Measurements from ENCODE around the gene RAPGEF6.
"Not testable (repeated sequence)": the region's sequence is repeated elsewhere in the genome, so short reads cannot be mapped to it uniquely, and the experiment has no call there.

RAPGEF6 gene

GRCh38 chr5:131639148-131639547 is 4.1 kb upstream of the RAPGEF6 start:
- DNase-seq: no peak

GRCh38 chr5:131637694-131638093 is 2.7 kb upstream of the RAPGEF6 start:
- DNase-seq: no peak

- no peak for DNase-seq
Observed at GRCh38 chr5:131635684-131636572, 899 bp upstream of the RAPGEF6 start.

- DNase-seq: peak; percentile 41
Observed at GRCh38 chr5:131634666-131634995, 398 bp downstream of the RAPGEF6 start.

GRCh38 chr5:131634238-131634637 is 791 bp downstream of the RAPGEF6 start:
- no peak for DNase-seq

GRCh38 chr5:131633830-131634229 is 1.2 kb downstream of the RAPGEF6 start:
- DNase-seq: no peak

- no peak for DNase-seq
Observed at GRCh38 chr5:131630963-131631350, 4.1 kb downstream of the RAPGEF6 start.

GRCh38 chr5:131630208-131630962 is 4.6 kb downstream of the RAPGEF6 start:
- peak; percentile 17 for DNase-seq

- no peak for DNase-seq
Observed at GRCh38 chr5:131628990-131629389, 6.0 kb downstream of the RAPGEF6 start.

GRCh38 chr5:131627207-131627865 is 7.7 kb downstream of the RAPGEF6 start:
- no peak for DNase-seq

GRCh38 chr5:131622633-131623032 is 12.4 kb downstream of the RAPGEF6 start:
- DNase-seq: peak; percentile 60

- not testable (repeated sequence) for DNase-seq
Observed at GRCh38 chr5:131621164-131621563, 13.9 kb downstream of the RAPGEF6 start.

- no peak for DNase-seq
Observed at GRCh38 chr5:131619102-131619501, 15.9 kb downstream of the RAPGEF6 start.

- DNase-seq: no peak
Observed at GRCh38 chr5:131617140-131617822, 17.7 kb downstream of the RAPGEF6 start.

- DNase-seq: no peak
Observed at GRCh38 chr5:131615957-131616356, 19.1 kb downstream of the RAPGEF6 start.

GRCh38 chr5:131613423-131613822 is 21.6 kb downstream of the RAPGEF6 start:
- no peak for DNase-seq

- DNase-seq: no peak
Observed at GRCh38 chr5:131611064-131611381, 24.0 kb downstream of the RAPGEF6 start.

GRCh38 chr5:131610198-131611063 is 24.6 kb downstream of the RAPGEF6 start:
- no peak for DNase-seq

GRCh38 chr5:131609774-131610173 is 25.3 kb downstream of the RAPGEF6 start:
- no peak for DNase-seq

GRCh38 chr5:131608597-131608996 is 26.4 kb downstream of the RAPGEF6 start:
- DNase-seq: no peak

GRCh38 chr5:131607903-131608540 is 27.0 kb downstream of the RAPGEF6 start:
- DNase-seq: no peak

- no peak for DNase-seq
Observed at GRCh38 chr5:131607418-131607817, 27.6 kb downstream of the RAPGEF6 start.

Measured in NCI-H446 treated with DMSO at 0.1 percent for 48 hours (cell line).